Measurements from ENCODE around the gene METAP2.

The METAP2 gene

DNA sequence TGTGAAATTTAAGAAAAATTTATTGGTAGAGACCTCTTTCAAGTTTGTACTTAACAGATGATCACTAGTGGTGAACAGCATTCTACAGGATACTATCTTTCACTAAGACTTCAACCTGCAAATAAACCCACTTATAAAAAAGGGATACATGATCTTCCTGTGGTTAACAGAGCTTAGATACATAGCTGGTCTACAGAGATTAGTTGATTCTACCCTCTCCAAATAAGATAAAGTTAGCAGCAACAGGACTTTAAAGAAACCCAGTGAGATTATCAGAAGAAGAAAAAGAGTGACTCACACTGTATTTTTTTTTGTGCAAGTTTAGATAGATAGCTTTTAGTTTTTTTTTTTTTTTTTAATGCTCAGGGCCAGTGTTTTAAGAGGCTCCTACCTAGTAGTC, 42.8 kb downstream of the METAP2 start:
- DNase-seq: no peak

DNA sequence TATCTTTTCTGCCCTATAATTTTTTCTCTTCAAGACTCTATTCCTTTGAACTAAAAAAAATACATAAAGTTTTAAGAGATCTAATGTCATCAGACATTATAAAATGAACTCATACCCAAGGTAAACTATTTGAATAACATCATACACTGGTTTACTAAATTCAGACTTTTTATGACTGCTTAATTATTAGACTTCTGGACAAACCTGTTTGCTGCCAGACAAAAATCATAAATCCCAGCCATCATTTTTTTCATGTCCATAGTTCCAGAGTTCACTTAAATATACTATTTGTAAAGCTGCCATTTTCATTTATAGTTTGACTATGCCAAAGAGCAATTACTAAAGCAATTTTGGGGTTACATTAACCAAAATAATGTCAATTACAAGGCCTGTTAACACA, 43.3 kb downstream of the METAP2 start:
- no peak for DNase-seq

DNA sequence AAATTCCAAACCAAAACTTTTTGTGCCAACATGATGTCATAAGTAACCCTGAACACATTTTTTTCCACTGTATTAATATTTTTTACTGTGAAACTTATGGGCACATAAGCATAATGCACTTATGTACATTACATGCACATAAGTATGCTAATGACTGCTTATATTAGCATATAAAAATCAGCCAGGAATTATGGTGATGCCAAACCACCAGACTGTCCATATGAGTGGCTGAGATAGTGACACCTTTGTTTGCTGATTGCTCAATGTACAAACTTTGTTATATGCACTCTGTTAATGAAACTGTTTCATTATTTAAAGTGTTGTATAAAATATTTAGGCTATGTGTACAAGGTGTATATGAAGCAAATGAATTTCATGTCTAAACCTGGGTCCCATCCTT, 45.0 kb downstream of the METAP2 start:
- DNase-seq: no peak

DNA sequence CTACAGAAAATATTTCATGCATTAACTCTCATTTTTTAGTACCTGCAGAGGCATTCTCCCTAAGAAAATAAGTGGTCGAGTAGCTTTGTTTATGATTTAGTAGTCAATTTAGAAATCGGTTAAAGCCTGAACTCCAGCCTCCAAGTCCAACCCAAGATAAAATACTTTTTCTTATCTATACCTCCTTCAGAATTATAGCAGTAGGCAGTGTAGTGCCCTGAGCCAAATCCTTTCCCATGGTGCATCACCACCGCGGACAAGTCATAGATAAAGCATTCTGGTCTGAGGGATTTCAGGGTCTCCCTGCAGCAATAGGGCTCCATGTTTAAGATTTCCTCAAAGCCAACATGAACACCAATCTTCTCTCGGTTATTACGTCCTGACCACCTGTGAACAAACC, 46.9 kb downstream of the METAP2 start:
- no peak for DNase-seq

DNA sequence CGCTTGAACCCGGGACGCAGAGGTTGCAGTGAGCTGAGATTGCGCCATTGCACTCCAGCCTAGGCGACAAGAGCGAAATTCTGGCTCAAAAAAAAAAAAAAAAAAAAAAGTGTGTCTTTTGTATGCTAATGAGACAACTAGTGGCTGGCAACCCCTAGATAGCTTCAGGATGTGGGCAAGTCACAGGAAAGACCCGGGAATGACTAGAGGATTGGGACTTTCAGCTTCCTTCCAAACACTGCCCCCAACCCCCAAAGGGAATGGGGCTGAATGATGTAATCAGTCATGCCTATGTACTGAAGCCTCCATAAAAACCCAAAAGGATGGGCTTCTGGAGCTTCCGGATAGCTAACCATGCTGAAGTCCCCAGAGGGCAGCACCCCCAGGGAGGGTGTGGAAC, 48.7 kb downstream of the METAP2 start:
- no peak for DNase-seq

DNA sequence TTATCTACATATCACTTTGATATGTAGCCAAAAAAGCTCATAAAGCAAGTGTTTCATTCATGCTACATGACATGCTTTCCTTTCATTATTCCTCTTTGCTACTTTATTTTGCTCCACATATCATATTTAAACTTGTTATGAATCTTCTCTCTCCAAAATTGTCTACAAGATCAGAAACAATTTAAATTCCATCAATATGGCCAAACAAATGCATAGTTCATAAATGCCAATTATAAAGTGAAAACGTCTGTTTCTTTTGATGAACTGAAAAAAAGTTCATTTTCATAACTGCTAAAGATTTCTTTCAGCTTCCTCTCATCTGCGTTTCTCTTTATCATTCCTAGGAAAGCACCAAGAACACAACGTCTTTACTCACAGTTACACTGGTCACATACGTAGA, 54.5 kb downstream of the METAP2 start:
- no peak for DNase-seq

DNA sequence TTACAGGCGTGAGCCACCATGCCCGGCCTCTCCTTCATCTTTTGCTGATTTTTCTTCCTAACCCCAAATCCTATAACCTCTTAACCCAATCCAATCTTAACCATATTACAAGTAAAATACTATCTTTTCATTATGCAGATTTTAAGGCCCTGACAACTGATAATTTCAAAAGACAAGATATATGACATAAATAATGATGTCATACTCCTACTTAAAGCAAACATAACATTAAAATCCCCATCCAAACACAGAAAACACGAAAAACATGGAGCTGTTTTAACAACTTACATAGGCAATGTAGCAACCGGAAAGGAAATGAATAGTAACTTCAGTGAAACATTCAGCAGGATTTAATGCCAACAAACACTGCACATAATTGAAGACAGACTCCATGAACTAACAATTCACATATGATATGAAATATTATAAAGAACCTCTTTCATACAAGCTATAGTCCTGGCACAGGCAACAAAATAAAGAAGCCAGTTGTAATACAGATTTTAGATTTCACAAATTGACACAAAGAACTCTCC, 55.8 kb downstream of the METAP2 start:
- DNase-seq: no peak

DNA sequence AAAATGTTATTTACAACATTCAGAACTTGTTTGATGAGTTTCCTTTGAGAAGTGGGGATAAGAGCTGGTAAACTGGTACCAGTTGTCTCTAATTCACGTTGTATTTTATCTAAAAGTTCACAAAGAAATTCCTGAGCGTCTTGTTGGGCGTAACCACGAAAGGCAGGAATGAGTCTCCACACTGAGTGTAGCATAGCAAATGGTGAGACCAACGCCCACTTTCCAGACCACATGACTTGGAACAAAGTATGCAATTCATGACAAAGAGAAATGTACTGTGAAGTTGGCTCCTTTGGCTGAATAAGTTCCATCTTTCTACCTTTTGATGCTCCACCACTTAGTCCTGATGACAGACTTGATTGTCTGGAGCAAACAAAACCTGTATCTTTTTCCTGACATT, 58.9 kb downstream of the METAP2 start:
- DNase-seq: no peak

DNA sequence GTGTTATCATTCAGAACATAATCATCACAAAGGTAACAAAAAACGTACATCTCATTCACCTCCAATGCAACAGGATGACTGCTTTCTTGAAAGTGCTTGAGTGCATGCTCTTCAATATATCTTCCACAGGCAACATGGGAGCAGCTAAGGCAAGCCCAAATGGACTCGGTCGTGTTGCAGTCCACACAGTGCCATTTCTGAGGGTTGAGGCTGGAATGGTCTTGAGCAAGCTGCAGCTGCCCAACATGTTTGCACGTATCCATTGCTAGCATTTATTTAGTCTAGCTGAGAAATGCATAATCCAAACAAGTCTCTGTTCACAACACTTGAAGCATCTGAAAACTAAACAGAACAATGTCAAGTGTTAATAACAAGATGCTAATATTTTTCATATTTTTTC, 60.0 kb downstream of the METAP2 start:
- DNase-seq: no peak

DNA sequence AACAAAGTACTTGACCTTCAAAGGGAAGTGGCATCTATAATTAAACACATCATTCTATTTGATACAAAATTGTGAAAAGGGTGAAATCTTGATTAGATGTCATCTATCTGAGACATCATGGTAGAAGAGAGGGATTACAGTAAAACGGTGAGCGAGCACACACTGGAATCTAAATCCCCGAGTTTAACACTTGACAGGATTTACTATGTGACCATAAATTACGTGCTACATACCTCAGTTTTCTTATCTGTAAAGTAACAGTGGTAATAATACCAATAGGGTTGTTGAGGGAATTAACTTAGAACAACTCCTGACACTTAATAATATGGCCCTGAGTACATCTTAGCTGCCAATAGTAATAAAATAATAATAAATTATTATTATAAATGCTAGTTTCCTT, 64.1 kb downstream of the METAP2 start:
- DNase-seq: no peak

DNA sequence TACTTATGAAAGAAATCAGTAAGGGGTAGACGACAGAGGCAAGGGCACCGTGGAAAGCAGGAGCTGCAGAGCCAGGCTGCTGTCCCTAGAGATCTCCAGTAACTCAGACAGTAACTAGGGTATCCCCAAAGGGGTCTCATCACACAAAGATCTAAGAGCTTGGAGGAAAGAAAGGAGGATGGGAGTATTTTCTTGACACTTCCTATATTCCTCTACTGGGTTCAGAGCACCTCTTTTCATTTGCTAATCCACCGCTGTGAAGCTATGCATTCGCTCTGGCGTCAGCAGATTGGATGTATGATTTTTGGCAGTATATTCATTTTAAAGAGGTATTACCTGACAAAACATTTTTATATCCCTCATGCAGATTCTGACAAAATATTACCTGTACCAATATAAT, 64.7 kb downstream of the METAP2 start:
- DNase-seq: no peak

DNA sequence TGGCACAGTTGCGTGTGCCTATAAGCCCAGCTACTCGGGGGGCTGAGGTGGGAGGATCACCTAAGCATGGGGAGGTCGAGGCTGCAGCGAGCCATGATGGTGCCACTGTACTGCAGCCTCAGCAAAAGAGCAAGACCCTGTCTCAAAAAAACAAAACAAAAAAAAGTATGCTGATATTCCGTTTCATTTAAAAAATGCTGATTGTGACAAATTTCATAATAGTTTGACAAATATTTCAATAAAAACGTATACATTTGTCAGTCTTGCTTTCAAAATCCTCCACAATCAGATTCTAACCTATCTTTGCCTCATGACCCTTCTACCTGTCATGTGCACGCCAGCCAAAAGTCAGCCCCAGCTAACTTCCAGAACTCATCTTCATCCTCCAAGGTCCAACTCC, 67.5 kb downstream of the METAP2 start:
- no peak for DNase-seq

DNA sequence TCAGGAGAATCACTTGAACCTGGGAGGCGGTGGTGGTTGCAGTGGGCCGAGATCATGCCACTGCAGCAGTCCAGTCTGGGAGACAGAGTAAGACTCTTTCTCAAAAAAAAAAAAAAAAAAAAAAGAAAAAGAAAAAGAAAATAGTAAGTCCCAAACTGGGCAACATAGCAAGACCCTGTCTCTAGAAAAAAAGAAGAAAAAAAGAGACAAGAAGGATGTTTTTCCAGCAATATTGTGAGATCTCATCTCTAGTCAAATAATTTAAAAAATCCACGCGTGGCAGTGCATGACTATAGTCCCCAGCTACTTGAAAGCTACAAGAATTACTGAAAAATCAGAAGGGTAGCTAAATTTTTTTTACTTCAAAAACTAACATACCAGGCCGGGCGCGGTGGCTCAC, 69.4 kb downstream of the METAP2 start:
- DNase-seq: no peak

DNA sequence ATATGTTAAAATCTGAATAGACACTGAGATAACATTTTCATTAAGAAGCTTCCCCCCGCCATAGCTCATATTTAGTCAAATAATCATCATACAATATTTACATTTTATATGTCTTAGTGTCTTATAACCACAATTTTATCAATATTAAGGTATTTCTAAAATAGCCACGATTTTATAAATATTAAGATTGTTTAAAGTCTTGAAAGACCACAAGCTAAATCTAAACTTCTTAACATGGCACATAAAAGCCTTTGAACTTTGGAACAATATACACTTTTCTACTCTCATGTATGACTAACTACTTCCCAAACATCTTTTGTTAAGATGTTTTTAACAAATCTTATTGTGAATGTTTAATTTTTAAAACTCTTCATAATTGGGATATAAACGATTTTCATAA, 70.8 kb downstream of the METAP2 start:
- DNase-seq: no peak

DNA sequence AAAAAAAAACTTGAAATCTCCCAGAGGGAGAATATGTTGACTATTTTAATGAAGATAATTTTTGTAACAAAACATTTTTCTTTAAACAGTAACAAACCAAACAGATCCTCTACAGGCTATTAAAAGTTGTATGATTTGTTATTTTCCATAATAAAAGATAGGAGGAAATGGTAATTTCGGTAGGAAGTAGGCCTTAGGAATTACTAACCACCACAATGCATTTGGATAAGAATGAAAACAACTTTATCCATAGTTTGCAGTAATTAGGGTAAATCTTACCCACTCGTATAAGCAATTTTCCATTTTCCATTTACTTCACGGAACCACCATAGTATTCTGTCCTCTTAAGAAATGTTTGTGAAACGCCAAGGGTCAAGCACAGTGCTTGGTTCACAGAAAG, 71.4 kb downstream of the METAP2 start:
- DNase-seq: no peak

DNA sequence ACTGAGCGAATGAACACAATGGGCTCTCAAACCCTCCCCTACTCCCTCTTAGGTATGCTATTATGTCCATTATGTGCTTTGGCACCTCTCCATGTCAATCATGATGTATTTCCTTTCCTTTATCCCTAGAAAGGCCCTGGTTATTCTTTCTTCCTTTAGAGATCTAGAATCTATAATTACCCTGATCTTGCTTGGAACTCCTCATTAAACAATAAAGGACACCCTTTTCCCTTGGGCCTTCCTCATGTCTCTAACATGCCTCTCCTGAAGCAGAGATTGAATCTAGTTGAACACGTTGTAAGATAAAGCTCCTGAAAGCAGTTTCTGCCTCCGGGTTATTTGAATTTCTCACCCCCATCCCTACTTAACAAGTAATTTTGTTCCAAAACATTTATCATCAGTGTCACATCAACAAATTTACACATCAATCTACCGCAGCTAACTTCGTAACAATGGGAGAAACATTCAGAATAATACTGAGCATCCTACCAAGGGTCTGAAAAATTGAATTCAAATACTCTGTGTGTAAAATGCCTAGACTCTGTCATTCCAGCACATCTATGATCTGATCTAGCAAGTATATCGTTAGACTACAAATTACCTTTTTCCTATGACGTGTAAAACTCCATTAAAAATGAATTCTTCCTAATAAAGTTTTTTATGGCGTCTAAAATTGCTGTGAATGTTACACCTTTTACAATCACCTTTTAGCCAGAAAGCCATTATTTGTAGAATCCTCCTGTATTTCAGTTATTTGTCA, 72.0 kb downstream of the METAP2 start:
- DNase-seq: no peak

DNA sequence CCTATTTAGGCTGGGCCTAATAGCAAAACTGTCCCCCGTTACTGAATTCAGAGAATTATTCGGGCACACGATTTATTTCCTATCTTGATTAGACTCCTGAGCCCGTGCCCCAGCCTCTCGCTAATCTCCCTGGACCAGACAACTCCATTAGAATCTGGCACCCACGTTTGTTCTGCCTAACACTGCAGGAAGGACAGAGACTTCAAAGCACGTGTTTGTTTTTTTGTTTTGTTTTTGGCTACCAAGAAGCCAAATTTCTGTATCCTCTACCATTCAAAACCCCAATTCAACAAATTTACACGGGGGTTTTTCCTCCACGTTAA, 72.5 kb downstream of the METAP2 start:
- no peak for DNase-seq

DNA sequence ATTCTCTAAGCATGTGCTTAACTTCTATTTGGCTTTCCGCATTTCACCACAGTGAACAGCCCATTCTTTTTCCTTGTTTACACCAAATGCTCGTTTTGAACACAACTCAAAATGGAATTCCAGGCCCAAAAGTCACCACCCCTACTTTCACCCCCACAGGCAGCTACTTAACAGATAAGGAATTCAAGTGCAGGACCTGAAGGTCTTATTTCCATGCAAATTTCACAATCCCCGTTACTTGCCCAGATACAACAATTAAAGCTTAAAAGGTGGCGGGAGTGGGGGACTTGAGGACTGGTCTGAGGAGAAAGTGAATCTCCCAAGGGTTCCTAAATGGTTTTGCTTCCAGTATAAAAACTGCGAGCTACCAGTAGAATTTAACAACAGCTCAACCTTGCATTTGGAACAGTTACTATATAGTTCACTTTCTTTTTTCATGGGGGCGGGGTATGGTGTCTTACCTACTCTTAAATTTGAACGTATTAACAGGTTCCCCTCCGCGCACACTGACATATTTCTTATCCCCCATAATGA, 73.6 kb downstream of the METAP2 start:
- no peak for DNase-seq

DNA sequence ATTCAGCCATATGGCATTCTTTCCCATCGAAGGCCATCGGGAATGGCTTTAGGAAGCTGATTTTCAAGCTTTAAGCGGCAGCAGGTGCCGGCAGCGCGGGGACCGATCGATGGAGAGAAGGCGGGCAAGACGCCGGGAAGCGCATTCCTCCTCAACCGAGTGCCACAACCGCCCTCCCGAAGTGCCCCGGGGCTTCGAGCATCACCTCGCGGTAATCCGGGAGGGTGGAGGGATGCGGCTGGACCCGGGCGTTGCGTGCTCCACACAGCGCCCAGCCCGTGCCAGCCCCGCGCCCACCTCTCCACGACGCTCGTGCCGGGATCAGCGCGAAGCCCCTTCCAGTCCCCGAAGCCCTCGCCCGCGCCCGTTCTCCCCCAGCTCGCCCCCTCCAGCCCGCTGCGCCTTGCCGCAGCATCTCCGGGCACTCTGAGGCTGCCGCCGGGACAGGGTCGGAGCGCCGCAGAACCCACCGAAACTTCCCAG, 74.1 kb downstream of the METAP2 start:
- peak; percentile 38 for DNase-seq

DNA sequence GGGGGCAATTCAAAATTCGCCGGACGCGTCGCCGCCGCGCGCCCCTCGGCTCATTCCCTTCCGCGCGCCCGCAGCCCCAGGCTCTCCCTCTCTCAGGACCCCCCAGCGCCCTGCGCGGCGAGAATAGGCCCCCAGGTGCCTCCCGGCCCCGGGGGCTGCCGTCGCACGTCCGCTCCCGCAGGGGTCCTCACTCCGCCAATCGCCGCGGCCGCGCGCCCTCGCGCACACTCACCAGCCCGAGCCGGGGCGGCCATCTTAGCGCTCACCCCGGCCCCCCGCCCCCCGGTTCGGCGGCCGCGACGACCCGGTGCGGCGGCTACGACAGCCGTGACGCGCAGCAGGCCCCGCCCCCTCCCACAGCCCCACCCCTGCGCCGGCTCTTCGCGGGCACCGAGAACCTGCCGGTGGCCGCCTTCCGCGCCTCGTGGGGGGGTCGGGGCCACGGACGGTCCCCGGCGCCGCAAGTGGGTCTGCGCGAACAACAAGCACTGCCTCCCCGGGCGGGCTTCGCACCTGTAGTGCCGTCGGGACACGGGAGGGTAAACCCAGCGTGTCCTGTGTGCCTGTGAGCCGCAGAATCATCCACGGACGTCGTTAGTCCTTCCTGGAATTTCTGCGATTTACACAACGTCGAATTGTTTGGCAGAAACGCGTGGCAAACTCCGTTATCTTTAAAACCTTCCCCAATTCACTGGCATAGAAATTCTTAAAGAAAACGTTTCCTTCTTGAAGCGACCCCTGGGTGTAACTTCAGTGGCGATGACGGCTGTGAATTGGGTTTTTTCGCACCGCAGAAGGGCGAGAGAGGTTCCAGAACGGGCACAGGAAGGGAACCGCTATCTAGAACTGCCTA, 74.8 kb downstream of the METAP2 start:
- peak; percentile 82 for DNase-seq

DNA sequence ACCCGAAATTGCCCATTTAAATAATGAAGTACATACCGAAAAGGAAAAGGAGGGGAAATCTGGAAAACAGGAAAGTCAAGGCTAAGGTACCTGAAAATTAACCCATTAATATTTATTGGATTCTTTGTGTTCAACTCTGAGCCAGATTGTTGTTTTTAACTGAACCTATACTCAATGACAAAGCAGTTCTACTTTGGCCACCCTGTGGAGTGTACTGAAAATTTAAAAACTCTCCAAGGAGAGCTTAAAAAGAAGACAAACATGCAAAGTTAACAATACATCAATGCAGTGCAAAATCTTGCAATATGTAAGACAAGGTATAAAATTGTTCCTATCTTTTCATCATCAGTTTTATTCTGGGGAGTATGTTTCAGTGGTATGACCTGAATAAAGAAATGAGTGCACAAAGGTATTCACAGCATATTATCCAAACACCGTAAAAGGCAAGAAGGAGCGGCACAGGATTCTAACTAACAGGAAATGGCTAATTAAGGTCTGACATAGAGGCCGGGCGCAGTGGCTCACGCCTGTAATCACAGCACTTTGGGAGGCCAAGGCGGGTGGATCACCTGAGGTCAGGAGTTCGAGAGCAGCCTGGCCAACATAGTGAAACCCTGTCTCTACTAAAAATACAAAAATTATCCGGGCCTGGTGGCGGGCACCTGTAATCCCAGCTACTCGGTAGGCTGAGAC, 75.6 kb downstream of the METAP2 start:
- DNase-seq: no peak

DNA sequence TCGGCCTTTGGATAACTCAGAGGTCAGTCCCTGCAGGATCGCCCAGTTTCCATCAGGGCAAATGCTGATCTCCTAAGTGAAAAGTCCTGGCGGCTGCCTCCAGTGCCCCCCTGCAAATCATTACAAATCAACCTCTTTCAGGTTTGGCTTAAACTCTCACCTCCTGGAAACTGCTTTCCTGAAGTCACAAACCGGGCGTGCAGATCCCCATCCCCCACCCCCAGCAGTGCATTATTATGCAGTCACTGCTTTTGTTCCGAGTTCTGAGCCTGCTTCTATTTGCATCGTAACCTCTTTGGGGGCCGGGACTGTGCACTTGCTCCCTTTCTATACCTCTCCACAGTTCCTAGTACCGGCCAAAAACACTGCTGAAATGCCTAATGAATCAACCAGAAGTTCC, 77.4 kb downstream of the METAP2 start, which contains the start of gene USP44:
Gene USP44 (minus strand): TSS at position 172 of the 400 bp plus-strand sequence. CDS start 17,220 bp downstream, outside the sequence.
- peak; percentile 29 for DNase-seq

DNA sequence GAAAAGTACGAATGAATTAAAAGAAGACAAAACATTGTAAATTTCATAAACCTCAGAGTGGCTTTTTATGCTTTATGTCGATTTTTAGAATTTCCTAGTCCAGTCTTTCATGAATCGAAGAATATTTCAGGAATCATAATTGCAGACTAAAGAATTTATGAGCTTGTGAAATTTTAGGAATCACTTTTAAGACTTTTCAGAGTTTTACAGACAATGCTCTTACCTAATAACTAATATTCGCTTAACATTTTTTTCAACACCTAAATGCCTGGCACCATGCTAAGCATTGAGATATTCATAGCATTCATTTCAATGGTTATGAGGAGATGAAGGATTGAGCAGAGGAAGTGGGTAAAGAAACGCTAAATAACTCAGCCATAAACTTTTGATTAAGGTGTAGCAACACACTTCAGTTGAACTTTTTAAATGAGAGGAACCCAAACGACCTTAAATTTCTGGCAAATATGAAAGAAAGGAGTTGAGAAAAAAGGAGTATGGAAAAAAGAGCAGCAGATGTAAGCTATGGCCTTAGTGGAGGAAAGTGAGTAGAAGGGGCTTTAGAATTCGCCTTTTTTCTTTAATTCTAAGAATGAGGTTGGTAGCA, 78.1 kb downstream of the METAP2 start:
- no peak for DNase-seq

Data from CD4-positive, alpha-beta T cell treated with Interleukin-6 for 4 hours (primary cell).